DOHH2 (cell line): Measurements from ENCODE around the gene RNF125.
A peak's percentile ranks its signal among the peaks of the same experiment; 100 is the strongest.
"Not testable (repeated sequence)": the region's sequence is repeated elsewhere in the genome, so short reads cannot be mapped to it uniquely, and the experiment has no call there.

ENCODE experiments used
- H3F3A ChIP-seq: fragments of 200-600 bp; sonication (generic), shearing (Covaris generic); 2 replicates; pipeline ENCODE4 v1.6.0; 2016; ENCODE audit warnings: antibody characterized with exemption, mild to moderate bottlenecking; ENCODE audit not compliant: control insufficient read depth, insufficient read depth
- H3K27ac ChIP-seq: fragments of 200-600 bp; sonication (generic); 2 replicates; pipeline ENCODE4 v1.5.1; 2014; ENCODE audit warnings: low read depth, mild to moderate bottlenecking, low read length, moderate library complexity
- H3K27me3 ChIP-seq: fragments of 200-600 bp; sonication (generic); 2 replicates; pipeline ENCODE4 v1.6.1; 2014; ENCODE audit warnings: mild to moderate bottlenecking, low read length, mixed read lengths; ENCODE audit not compliant: control insufficient read depth
- H3K36me3 ChIP-seq: fragments of 200-600 bp; sonication (generic); 2 replicates; pipeline ENCODE4 v1.6.1; 2014; ENCODE audit warnings: mild to moderate bottlenecking, low read length, moderate library complexity, mixed read lengths; ENCODE audit not compliant: control insufficient read depth
- H3K4me1 ChIP-seq: fragments of 200-600 bp; sonication (generic); 2 replicates; pipeline ENCODE4 v1.6.1; 2014; ENCODE audit warnings: mild to moderate bottlenecking, low read length, mixed read lengths; ENCODE audit not compliant: control insufficient read depth
- H3K4me2 ChIP-seq: fragments of 200-600 bp; sonication (generic); 2 replicates; pipeline ENCODE4 v1.6.0; 2014; ENCODE audit warnings: mild to moderate bottlenecking, low read length, moderate library complexity
- H3K4me3 ChIP-seq: fragments of 200-600 bp; sonication (generic); 2 replicates; pipeline ENCODE4 v1.5.1; 2014; ENCODE audit warnings: mild to moderate bottlenecking, low read length, mixed read lengths
- H3K79me2 ChIP-seq: fragments of 200-600 bp; sonication (generic); 2 replicates; pipeline ENCODE4 v1.6.1; 2014; ENCODE audit warnings: mild to moderate bottlenecking, low read length, mixed read lengths; ENCODE audit not compliant: control insufficient read depth
- H3K9me2 ChIP-seq: fragments of 200-600 bp; sonication (generic); replicated peaks from 2 replicates; pipeline ENCODE4 v1.6.1; 2014; ENCODE audit warnings: mild to moderate bottlenecking, low read length, mixed read lengths; ENCODE audit not compliant: control insufficient read depth
- H3K9me3 ChIP-seq: fragments of 200-600 bp; sonication (generic); 2 replicates; pipeline ENCODE4 v1.6.1; 2014; ENCODE audit warnings: antibody characterized with exemption, low read length, mixed read lengths; ENCODE audit not compliant: control insufficient read depth, insufficient read depth
- H4K20me1 ChIP-seq: fragments of 200-600 bp; sonication (generic); 2 replicates; pipeline ENCODE4 v1.6.0; 2014; ENCODE audit warnings: low read depth, mild to moderate bottlenecking, antibody characterized with exemption, low read length, moderate library complexity; ENCODE audit not compliant: control insufficient read depth, insufficient read depth
- CTCF ChIP-seq: fragments of 200-600 bp; sonication (generic); IDR thresholded peaks from one replicate; pipeline ENCODE4 v1.5.1; 2014; ENCODE audit warnings: antibody characterized with exemption, mild to moderate bottlenecking, low read depth, low read length; ENCODE audit not compliant: poor library complexity, severe bottlenecking
- EZH2phosphoT487 ChIP-seq: fragments of 200-600 bp; sonication (generic); IDR thresholded peaks from 2 replicates; pipeline ENCODE4 v1.6.1; 2017; ENCODE audit warnings: borderline replicate concordance, mild to moderate bottlenecking, antibody characterized with exemption, low read length, moderate library complexity, mixed read lengths

Gene RNF125

GRCh38 chr18:32083781-32084180 is 65.2 kb downstream of the RNF125 start:
- H3K27me3 ChIP-seq: peaks cover 3% of the 10 kb centered on the region
- TF ChIP-seq CTCF (no peak), EZH2phosphoT487 (no peak)
- no peaks in the 10 kb centered on the region for H3K9me2 ChIP-seq
- no peaks in the 10 kb centered on the region for H3K9me3 ChIP-seq
- H3K79me2 ChIP-seq: no peaks in the 10 kb centered on the region
- H3F3A ChIP-seq: no peaks in the 10 kb centered on the region
- H3K4me1 ChIP-seq: peaks cover 10% of the 10 kb centered on the region
- H3K27ac ChIP-seq: no peak overlapping the region
- no peaks in the 10 kb centered on the region for H3K36me3 ChIP-seq
- H3K4me2 ChIP-seq: no peak overlapping the region
- H3K4me3 ChIP-seq: no peak overlapping the region
- H4K20me1 ChIP-seq: no peaks in the 10 kb centered on the region

DNA sequence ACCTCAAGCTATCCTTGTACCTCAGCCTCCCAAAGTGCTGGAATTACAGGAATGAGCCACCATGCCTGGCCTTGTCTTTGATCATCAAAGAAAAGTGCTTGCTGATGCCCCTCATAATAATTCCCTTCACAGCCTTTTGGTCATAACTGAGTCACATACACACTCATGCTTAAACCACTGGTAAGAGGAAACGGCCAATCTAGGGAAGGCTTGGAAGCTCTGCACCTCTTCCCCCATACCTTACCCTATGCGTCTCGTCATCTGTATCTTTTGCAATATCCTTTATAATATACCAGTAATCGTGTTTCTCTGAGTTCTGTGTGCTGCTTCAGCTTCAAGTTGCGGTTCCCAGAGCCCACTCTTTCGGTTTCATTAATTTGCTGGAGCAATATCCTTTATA is 68.3 kb downstream of the RNF125 start:
- H3K4me1 ChIP-seq: peaks cover 13% of the 10 kb centered on the region
- no peaks in the 10 kb centered on the region for H3K9me3 ChIP-seq
- H3K36me3 ChIP-seq: no peaks in the 10 kb centered on the region
- peaks cover 6% of the 10 kb centered on the region for H3F3A ChIP-seq
- no peaks in the 10 kb centered on the region; the same call in 1 of the 2 replicates for H3K27me3 ChIP-seq
- no peak overlapping the region for H3K4me3 ChIP-seq
- H3K27ac ChIP-seq: no peak overlapping the region
- H4K20me1 ChIP-seq: no peaks in the 10 kb centered on the region
- H3K4me2 ChIP-seq: no peak overlapping the region
- no peak for TF ChIP-seq CTCF
- TF ChIP-seq EZH2phosphoT487: no peak
- H3K9me2 ChIP-seq: no peaks in the 10 kb centered on the region
- no peaks in the 10 kb centered on the region for H3K79me2 ChIP-seq

GRCh38 chr18:32090831-32091230 is 72.2 kb downstream of the RNF125 start:
- not testable (repeated sequence) for H3K27ac ChIP-seq, H3K9me3 ChIP-seq, H3K27me3 ChIP-seq, H3F3A ChIP-seq, H3K4me3 ChIP-seq, H3K4me2 ChIP-seq, H3K9me2 ChIP-seq
- Histone ChIP-seq H3K79me2 (peaks cover 34% of the 10 kb centered on the region), H4K20me1 (peaks cover 21% of the 10 kb centered on the region), H3K36me3 (peaks cover 31% of the 10 kb centered on the region), H3K4me1 (peaks cover 20% of the 10 kb centered on the region)

- peaks cover 36% of the 10 kb centered on the region for H3K36me3 ChIP-seq
- peak overlapping the region; percentile 94 for H3K27ac ChIP-seq
- peaks cover 39% of the 10 kb centered on the region for H3K79me2 ChIP-seq
These were observed 72.7 kb downstream of the RNF125 start for GRCh38 chr18:32091325-32091723.

More at GRCh38 chr18:32091325-32091723, 72.7 kb downstream of the RNF125 start:
- no peaks in the 10 kb centered on the region for H3K9me3 ChIP-seq
- H3K4me3 ChIP-seq: peak overlapping the region; percentile 76
- peaks cover 24% of the 10 kb centered on the region for H4K20me1 ChIP-seq
- TF ChIP-seq CTCF (no peak), EZH2phosphoT487 (no peak)
- H3K9me2 ChIP-seq: no peaks in the 10 kb centered on the region
- no peaks in the 10 kb centered on the region for H3K27me3 ChIP-seq
- peak overlapping the region; percentile 92 for H3K4me2 ChIP-seq
- peaks cover 24% of the 10 kb centered on the region for H3K4me1 ChIP-seq
- H3F3A ChIP-seq: peaks cover 6% of the 10 kb centered on the region
